HepG2 (cell line): Measurements from ENCODE around the gene CAMSAP2. TPM values are rescaled to one million over a fixed set of nuclear protein-coding genes. Genes with fewer than 3 reads are reported as not detected.

ENCODE experiments used
- ATF7 ChIP-seq, 2 experiments: fragments of 450-650 bp in 1 of 2; sonication (generic) in 1 of 2; formaldehyde crosslinking in 1 of 2; IDR thresholded peaks; 2 replicates each; pipeline versions ENCODE4 v1.4.0 to v1.6.1; 2016 to 2020; ENCODE audit warnings: antibody characterized with exemption in 1 of 2, mild to moderate bottlenecking in 1 of 2, missing genetic modification reagents in 1 of 2
- FOXJ3 ChIP-seq: sonication (generic); formaldehyde crosslinking; IDR thresholded peaks from 2 replicates; pipeline ENCODE4 v1.4.0; 2020; ENCODE audit warnings: missing genetic modification reagents, mild to moderate bottlenecking, borderline replicate concordance
- GRHL1 ChIP-seq: sonication (generic); formaldehyde crosslinking; conservative IDR thresholded peaks from 2 replicates; pipeline ENCODE4 v1.8.0; 2022; ENCODE audit warnings: missing genetic modification reagents
- HOXA5 ChIP-seq: sonication (generic); formaldehyde crosslinking; IDR thresholded peaks from 2 replicates; pipeline ENCODE4 v1.4.0; 2020; ENCODE audit warnings: missing genetic modification reagents
- HOXA9 ChIP-seq: sonication (generic); formaldehyde crosslinking; IDR thresholded peaks from 2 replicates; pipeline ENCODE4 v1.8.1; 2022; ENCODE audit warnings: missing genetic modification reagents, mild to moderate bottlenecking, moderate library complexity, borderline replicate concordance
- MEF2D ChIP-seq: sonication (generic); formaldehyde crosslinking; IDR thresholded peaks from 2 replicates; pipeline ENCODE4 v1.5.1; 2020; ENCODE audit warnings: mild to moderate bottlenecking, missing genetic modification reagents
- MIER3 ChIP-seq: IDR thresholded peaks from 2 replicates; pipeline ENCODE4 v1.6.1; 2016; ENCODE audit warnings: missing compliant biosample characterization, borderline replicate concordance
- MTA3 ChIP-seq: sonication (generic); formaldehyde crosslinking; IDR thresholded peaks from 2 replicates; pipeline ENCODE4 v1.4.0; 2020; ENCODE audit warnings: missing genetic modification reagents
- NFRKB ChIP-seq: fragments of 450-650 bp; IDR thresholded peaks from 2 replicates; pipeline ENCODE4 v1.6.1; 2017
- NR2F1 ChIP-seq, 2 experiments: fragments of 450-650 bp in 1 of 2; formaldehyde crosslinking in 1 of 2; IDR thresholded peaks; 2 replicates each; pipeline versions ENCODE4 v1.5.0 to v1.6.1; 2016 to 2020; ENCODE audit warnings: mild to moderate bottlenecking in 1 of 2, missing compliant biosample characterization in 1 of 2, missing genetic modification reagents in 1 of 2, moderate library complexity in 1 of 2
- U2AF1 ChIP-seq: fragments of 200-400 bp; formaldehyde crosslinking; optimal IDR thresholded peaks from 2 replicates; pipeline ENCODE3; 2017; ENCODE audit warnings: mild to moderate bottlenecking, low read depth, low read length
- YY1 ChIP-seq: IDR thresholded peaks from 2 replicates; pipeline ENCODE4 v1.6.1; 2011; ENCODE audit warnings: low read length, low read depth, moderate library complexity, mild to moderate bottlenecking; ENCODE audit not compliant: insufficient read depth, insufficient replicate concordance
- ZFP36 ChIP-seq: fragments of 150-350 bp; IDR thresholded peaks from 2 replicates; pipeline ENCODE4 v1.6.1; 2018; ENCODE audit warnings: borderline replicate concordance, low read length, low read depth; ENCODE audit not compliant: partially characterized antibody
- ZNF264 ChIP-seq: sonication (generic); formaldehyde crosslinking; IDR thresholded peaks from 2 replicates; pipeline ENCODE4 v1.4.0; 2020; ENCODE audit warnings: missing genetic modification reagents
- ZNF274 ChIP-seq: sonication (generic); formaldehyde crosslinking; IDR thresholded peaks from 2 replicates; pipeline ENCODE4 v1.5.1; 2020; ENCODE audit warnings: mild to moderate bottlenecking, missing genetic modification reagents
- ZNF296 ChIP-seq: sonication (generic); formaldehyde crosslinking; conservative IDR thresholded peaks from 2 replicates; pipeline ENCODE4 v1.5.0; 2020; ENCODE audit warnings: mild to moderate bottlenecking, missing genetic modification reagents
- ZNF761 ChIP-seq: sonication (generic); formaldehyde crosslinking; conservative IDR thresholded peaks from 2 replicates; pipeline ENCODE4 v1.4.0; 2020; ENCODE audit warnings: mild to moderate bottlenecking, missing genetic modification reagents
- ZNF768 ChIP-seq: sonication (generic); formaldehyde crosslinking; IDR thresholded peaks from 2 replicates; pipeline ENCODE4 v1.4.0; 2020; ENCODE audit warnings: missing genetic modification reagents
- ZNF83 ChIP-seq: sonication (generic); formaldehyde crosslinking; IDR thresholded peaks from 2 replicates; pipeline ENCODE4 v1.4.0; 2020; ENCODE audit warnings: missing genetic modification reagents, mild to moderate bottlenecking, borderline replicate concordance
- ZNF841 ChIP-seq: sonication (generic); formaldehyde crosslinking; IDR thresholded peaks from 2 replicates; pipeline ENCODE4 v1.8.1; 2023; ENCODE audit warnings: missing genetic modification reagents, borderline replicate concordance
- polyA plus RNA-seq, 8 experiments: library from polyadenylated mRNA; depleted of rRNA in 3 of 8; stranded (reverse) in 7 of 8; unstranded in 1 of 8; fragments of >200 nt; fragmentation: Illumina TruSeq in 4 of 8; extraction: Trizol in 4 of 8; gene quantifications; 2 replicates each; pipeline versions ENCODE4 v1.2.1 to v1.2.3, GENCODE V29; 2011 to 2016; ENCODE audit warnings: low read depth in 4 of 8, missing spikeins in 1 of 8, mixed read lengths in 1 of 8; ENCODE audit not compliant: insufficient read depth in 1 of 8
- total RNA-seq, 5 experiments: library from RNA; depleted of rRNA; stranded (reverse); fragments of >200 nt; fragmentation: Illumina TruSeq; extraction: Trizol; gene quantifications; 2 replicates each; pipeline ENCODE4 v1.2.3, GENCODE V29; 2016; ENCODE audit warnings: low read depth in 1 of 5
- TF ChIP-seq, protein P1 (sequence below): sonication (generic); formaldehyde crosslinking; IDR thresholded peaks from 2 replicates; pipeline ENCODE4 v1.4.0; 2020; ENCODE audit warnings: mild to moderate bottlenecking, low read depth, missing genetic modification reagents
- TF ChIP-seq, protein P2 (sequence below): sonication (generic); formaldehyde crosslinking; IDR thresholded peaks from 2 replicates; pipeline ENCODE4 v1.8.0; 2022; ENCODE audit warnings: mild to moderate bottlenecking, missing genetic modification reagents, borderline replicate concordance
- TF ChIP-seq, protein P3 (sequence below): sonication (generic); formaldehyde crosslinking; IDR thresholded peaks from 2 replicates; pipeline ENCODE4 v1.4.0; 2020; ENCODE audit warnings: missing genetic modification reagents, low read depth, mild to moderate bottlenecking, borderline replicate concordance

The CAMSAP2 gene
- total and polyA plus RNA-seq, 2 of the 13 experiments (the other 11 are each of a cell fraction or from before 2014, with no cell fraction given) = 3.4 to 8.2 TPM

DNA sequence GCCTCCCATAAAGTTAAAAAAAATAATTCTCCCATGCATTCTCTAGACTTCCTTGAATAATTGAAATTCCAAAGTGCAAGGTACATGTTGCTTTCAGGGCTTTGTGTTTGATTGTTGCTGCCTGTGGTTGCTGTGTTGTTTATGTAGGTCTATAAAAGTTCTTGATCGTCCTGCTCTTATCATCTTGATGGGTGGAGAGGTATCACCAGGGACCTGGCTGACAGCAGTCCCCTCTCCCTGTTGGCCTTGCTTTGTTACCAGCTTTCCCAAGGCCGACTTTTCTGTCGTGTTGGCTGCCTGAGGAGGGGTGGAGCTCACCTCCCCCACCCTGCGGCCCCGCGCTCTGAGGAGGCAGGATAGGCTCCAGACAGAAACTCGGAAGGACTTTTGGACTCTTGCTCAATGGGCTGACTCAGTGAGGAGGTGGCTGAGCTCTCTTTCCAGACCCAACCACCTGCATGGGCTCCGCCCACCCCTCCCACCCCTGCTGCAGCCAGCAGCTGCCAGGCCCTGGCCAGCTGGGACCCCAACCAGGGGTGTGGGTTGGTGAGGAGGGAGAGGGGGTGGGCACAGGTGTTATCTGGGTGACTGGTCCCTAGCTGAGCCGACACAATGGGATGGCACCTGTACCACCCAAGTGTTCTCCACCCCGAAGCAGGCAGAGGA, 158.0 kb downstream of the CAMSAP2 start (continued):
- peak; percentile 41 for TF ChIP-seq YY1
- TF ChIP-seq, protein P1, sequence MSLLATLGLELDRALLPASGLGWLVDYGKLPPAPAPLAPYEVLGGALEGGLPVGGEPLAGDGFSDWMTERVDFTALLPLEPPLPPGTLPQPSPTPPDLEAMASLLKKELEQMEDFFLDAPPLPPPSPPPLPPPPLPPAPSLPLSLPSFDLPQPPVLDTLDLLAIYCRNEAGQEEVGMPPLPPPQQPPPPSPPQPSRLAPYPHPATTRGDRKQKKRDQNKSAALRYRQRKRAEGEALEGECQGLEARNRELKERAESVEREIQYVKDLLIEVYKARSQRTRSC (CRISPR knock-in tag) = no peak
- no peak for TF ChIP-seq U2AF1
- no peak for TF ChIP-seq NR2F1 (CRISPR knock-in tag; IDR thresholded peaks at IDR 0.05)
- TF ChIP-seq MEF2D (CRISPR knock-in tag) = peak; percentile 56; the same call in 1 of the 2 replicates
- TF ChIP-seq HOXA9 (CRISPR knock-in tag) = no peak
- TF ChIP-seq GRHL1 (CRISPR knock-in tag) = no peak
- TF ChIP-seq MIER3 = peak; percentile 73; the same call in 1 of the 2 replicates
- TF ChIP-seq, protein P2, sequence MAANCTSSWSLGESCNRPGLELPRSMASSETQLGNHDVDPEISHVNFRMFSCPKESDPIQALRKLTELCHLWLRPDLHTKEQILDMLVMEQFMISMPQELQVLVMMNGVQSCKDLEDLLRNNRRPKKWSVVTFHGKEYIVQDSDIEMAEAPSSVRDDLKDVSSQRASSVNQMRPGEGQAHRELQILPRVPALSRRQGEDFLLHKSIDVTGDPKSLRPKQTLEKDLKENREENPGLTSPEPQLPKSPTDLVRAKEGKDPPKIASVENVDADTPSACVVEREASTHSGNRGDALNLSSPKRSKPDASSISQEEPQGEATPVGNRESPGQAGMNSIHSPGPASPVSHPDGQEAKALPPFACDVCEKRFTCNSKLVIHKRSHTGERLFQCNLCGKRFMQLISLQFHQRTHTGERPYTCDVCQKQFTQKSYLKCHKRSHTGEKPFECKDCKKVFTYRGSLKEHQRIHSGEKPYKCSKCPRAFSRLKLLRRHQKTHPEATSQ (CRISPR knock-in tag) = peak; percentile 66; the same call in 1 of the 2 replicates
- TF ChIP-seq NFRKB = no peak
- no peak for TF ChIP-seq ATF7 (IDR thresholded peaks at IDR 0.05)
- TF ChIP-seq ATF7 (CRISPR knock-in tag; IDR thresholded peaks at IDR 0.05) = no peak
- TF ChIP-seq HOXA5 (CRISPR knock-in tag) = peak; percentile 76; the same call in 1 of the 2 replicates
- TF ChIP-seq ZNF83 = no peak
- no peak for TF ChIP-seq ZNF841
- TF ChIP-seq ZNF264 = no peak; the same call in 1 of the 2 replicates
- no peak for TF ChIP-seq ZNF274 (CRISPR knock-in tag)
- no peak for TF ChIP-seq ZFP36
- TF ChIP-seq ZNF296 (CRISPR knock-in tag) = no peak
- TF ChIP-seq FOXJ3 (CRISPR knock-in tag) = peak; percentile 51; the same call in 1 of the 2 replicates
- peak; percentile 22; the same call in 1 of the 2 replicates for TF ChIP-seq ZNF768 (CRISPR knock-in tag)
- TF ChIP-seq ZNF761 (CRISPR knock-in tag) = no peak
- TF ChIP-seq, protein P3, sequence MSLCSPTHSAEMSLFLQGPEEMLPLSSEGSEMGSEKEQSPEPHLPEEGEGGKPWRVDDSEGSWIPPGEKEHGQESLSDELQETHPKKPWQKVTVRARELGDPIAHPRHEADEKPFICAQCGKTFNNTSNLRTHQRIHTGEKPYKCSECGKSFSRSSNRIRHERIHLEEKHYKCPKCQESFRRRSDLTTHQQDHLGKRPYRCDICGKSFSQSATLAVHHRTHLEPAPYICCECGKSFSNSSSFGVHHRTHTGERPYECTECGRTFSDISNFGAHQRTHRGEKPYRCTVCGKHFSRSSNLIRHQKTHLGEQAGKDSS = no peak
- TF ChIP-seq MTA3 = no peak
